HG03457 (cell line): ENCODE data around the gene FOXF2.
"Not testable (repeated sequence)": the region's sequence is repeated elsewhere in the genome, so short reads cannot be mapped to it uniquely, and the experiment has no call there.

Experiments used
- ATAC-seq: cut with Tn5 transposase; IDR thresholded peaks from one replicate; pipeline ENCODE4 v1.9.1; 2021; ENCODE audit warnings: moderate number of reproducible peaks; ENCODE audit not compliant: unreplicated experiment

The FOXF2 gene

GRCh38 chr6:1389369-1390132, at the start of gene FOXF2:
Gene FOXF2, plus strand, starts transcription at chr6:1389576. Its CDS starts 372 bp downstream, at chr6:1389948.
- ATAC-seq: no peak

GRCh38 chr6:1346101-1346500, 43.3 kb upstream of the FOXF2 start:
- ATAC-seq: no peak

GRCh38 chr6:1346558-1347091, 42.8 kb upstream of the FOXF2 start:
- no peak for ATAC-seq

- no peak for ATAC-seq
These were observed 42.2 kb upstream of the FOXF2 start for GRCh38 chr6:1347161-1347560.

GRCh38 chr6:1348675-1349074, 40.7 kb upstream of the FOXF2 start:
- no peak for ATAC-seq

GRCh38 chr6:1349655-1350054, 39.7 kb upstream of the FOXF2 start:
- no peak for ATAC-seq

- ATAC-seq: no peak
These were observed 37.9 kb upstream of the FOXF2 start for GRCh38 chr6:1351381-1352008.

GRCh38 chr6:1355068-1355467, 34.3 kb upstream of the FOXF2 start:
- ATAC-seq: not testable (repeated sequence)

GRCh38 chr6:1361717-1362116, 27.7 kb upstream of the FOXF2 start:
- not testable (repeated sequence) for ATAC-seq

- no peak for ATAC-seq
These were observed 26.7 kb upstream of the FOXF2 start for GRCh38 chr6:1362643-1363042.

- no peak for ATAC-seq
These were observed 26.1 kb upstream of the FOXF2 start for GRCh38 chr6:1363298-1363697.

- no peak for ATAC-seq
These were observed 25.4 kb upstream of the FOXF2 start for GRCh38 chr6:1363729-1364572.

GRCh38 chr6:1364791-1365190, 24.6 kb upstream of the FOXF2 start:
- no peak for ATAC-seq

- ATAC-seq: no peak
These were observed 23.7 kb upstream of the FOXF2 start for GRCh38 chr6:1365686-1366085.

GRCh38 chr6:1367771-1368170, 21.6 kb upstream of the FOXF2 start:
- ATAC-seq: no peak

- ATAC-seq: no peak
These were observed 20.4 kb upstream of the FOXF2 start for GRCh38 chr6:1368940-1369339.

GRCh38 chr6:1369695-1370094, 19.7 kb upstream of the FOXF2 start:
- ATAC-seq: not testable (repeated sequence)

- ATAC-seq: no peak
These were observed 17.4 kb upstream of the FOXF2 start for GRCh38 chr6:1371933-1372332.

- ATAC-seq: no peak
These were observed 16.7 kb upstream of the FOXF2 start for GRCh38 chr6:1372690-1373089.

- ATAC-seq: no peak
These were observed 12.7 kb upstream of the FOXF2 start for GRCh38 chr6:1376653-1377052.

- ATAC-seq: no peak
These were observed 11.8 kb upstream of the FOXF2 start for GRCh38 chr6:1377526-1377925.
